Sigmoid colon (tissue), 7 donors: Measurements from ENCODE around the gene CORO6. TPM values are rescaled to one million over a fixed set of nuclear protein-coding genes. Genes with fewer than 3 reads are reported as not detected.

Experiments
- DNase-seq: peaks from one replicate; pipeline ENCODE4 v3.0.0-alpha.2; 2019
- H3K27ac ChIP-seq, 4 donors: fragments of 200-600 bp; sonication (generic); one replicate each; pipeline ENCODE4 v1.5.1; 2016 to 2019; ENCODE audit warnings: mild to moderate bottlenecking in 1 of 4
- H3K27me3 ChIP-seq, 3 donors: fragments of 200-600 bp; sonication (generic); one replicate each; pipeline ENCODE4 v1.5.1; 2019; ENCODE audit warnings: mild to moderate bottlenecking in 1 of 3
- H3K36me3 ChIP-seq, 4 donors: fragments of 200-600 bp; sonication (generic); one replicate each; pipeline ENCODE4 v1.5.1; 2016 to 2019
- H3K4me1 ChIP-seq, 4 donors: fragments of 200-600 bp; sonication (generic); one replicate each; pipeline ENCODE4 v1.5.1; 2017 to 2019
- H3K4me3 ChIP-seq, 4 donors: fragments of 200-600 bp; sonication (generic); one replicate each; pipeline ENCODE4 v1.5.1; 2017 to 2019; ENCODE audit warnings: mild to moderate bottlenecking in 2 of 4, moderate library complexity in 1 of 4
- H3K9me3 ChIP-seq, 4 donors: fragments of 200-600 bp in 3 of 4; sonication (generic) in 3 of 4; one replicate each; pipeline versions ENCODE4 v1.5.1 to v1.6.1; 2013 to 2019
- CTCF ChIP-seq, 4 experiments: fragments of 450-650 bp in 3 of 4; fragments of 200-600 bp in 1 of 4; IDR thresholded peaks; one replicate each; pipeline ENCODE4 v1.5.1; 2016 to 2019; ENCODE audit warnings: antibody characterized with exemption in 4 of 4, mild to moderate bottlenecking in 3 of 4, moderate library complexity in 2 of 4
- EP300 ChIP-seq, 4 donors: sonication (generic); formaldehyde crosslinking; IDR thresholded peaks; one replicate each; pipeline ENCODE4 v1.6.1; 2017; ENCODE audit warnings: antibody characterized with exemption in 4 of 4
- POLR2A ChIP-seq, 2 donors: fragments of 450-650 bp; IDR thresholded peaks; one replicate each; pipeline ENCODE4 v1.6.1; 2016; ENCODE audit warnings: antibody characterized with exemption in 2 of 2, mild to moderate bottlenecking in 2 of 2, moderate library complexity in 2 of 2
- POLR2AphosphoS5 ChIP-seq, 4 donors: sonication (generic); formaldehyde crosslinking; IDR thresholded peaks; one replicate each; pipeline ENCODE4 v1.6.1; 2017; ENCODE audit warnings: antibody characterized with exemption in 4 of 4
- WGBS, 2 donors: extraction: QIAGEN DNeasy Blood & Tissue Kit; methylation state at CpG; one replicate each; pipeline ENCODE4 v1.1.7; 2013; 5-methylcytosine and 5-hydroxymethylcytosine counted together
- intact Hi-C: fragments of 100-400 bp; cut with DNase I; formaldehyde crosslinking; loops from one replicate; pipeline ENCODE4 v1.15.1; 2023
- polyA plus RNA-seq, 3 donors: library from polyadenylated mRNA; stranded (reverse); fragments of 200-250 nt; gene quantifications; one replicate each; pipeline ENCODE4 v1.2.3, GENCODE V29; 2013
- total RNA-seq, 4 donors: library from RNA; depleted of rRNA; stranded (reverse); fragments of >200 nt; gene quantifications; one replicate each; pipeline ENCODE4 v1.1.0, GENCODE V29; 2016
- donor health status: healthy with polysubstance abuse.
- donor health status: Bipolar disorder and iron deficiency.
- donor health status: healthy.

CORO6 gene
- total and polyA plus RNA-seq, 7 donors: 0.23 to 94.4 (median 23.9) TPM

GRCh38 chr17:29613352-29613837 lies 9.3 kb downstream of the CORO6 start:
- Histone ChIP-seq H3K4me1 (peaks cover 0 to 60% (median 57%) of the 10 kb centered on the region in 4 donors), H3K4me3 (peak overlapping the region; percentile 12 to 40 (median 23)), H3K27me3 (no peaks in the 10 kb centered on the region), H3K9me3 (no peaks in the 10 kb centered on the region), H3K27ac (peak overlapping the region; percentile 12 to 69 (median 32)), H3K36me3 (no peaks in the 10 kb centered on the region)
- TF ChIP-seq POLR2A (IDR thresholded peaks at IDR 0.05) (no peak), POLR2AphosphoS5 (IDR thresholded peaks at IDR 0.05) (peak; percentile 35 to 67 (median 52)), CTCF (IDR thresholded peaks at IDR 0.05) (peak; percentile 70 to 78 (median 74)), EP300 (IDR thresholded peaks at IDR 0.05) (no peak)
- 1% methylated on average over 50 of the region's 50 CpGs for WGBS, 2 donors
- peak; percentile 98 for DNase-seq
- intact Hi-C loops: loop anchor here (1.0 to 10.0 kb wide), 2 partner anchors 22 to 151 kb away; no protein-coding TSS in a partner anchor

- peak; percentile 61 for DNase-seq
- WGBS, 2 donors: 44 to 74% methylated on average over 85 of the region's 85 CpGs
Measured at GRCh38 chr17:29612404-29613280, 10.1 kb downstream of the CORO6 start.

GRCh38 chr17:29612094-29612403 lies 10.7 kb downstream of the CORO6 start:
- WGBS, 2 donors: 94 to 95% methylated on average over 12 of the region's 12 CpGs

More at GRCh38 chr17:29612404-29613280, 10.1 kb downstream of the CORO6 start:
- intact Hi-C loops: loop anchor here (1.0 to 10.0 kb wide), 2 partner anchors 21 to 152 kb away; no protein-coding TSS in a partner anchor
- Histone ChIP-seq H3K4me1 (peaks cover 0 to 52% (median 50%) of the 10 kb centered on the region in 4 donors), H3K9me3 (no peaks in the 10 kb centered on the region), H3K4me3 (peak overlapping the region in 3 of 4 donors; percentile 19 to 40 (median 27)), H3K36me3 (no peaks in the 10 kb centered on the region), H3K27me3 (no peaks in the 10 kb centered on the region), H3K27ac (peak overlapping the region in 3 of 4 donors; percentile 20 to 69 (median 44))
- TF ChIP-seq CTCF (IDR thresholded peaks at IDR 0.05): no peak
- no peak for TF ChIP-seq EP300 (IDR thresholded peaks at IDR 0.05)
- TF ChIP-seq POLR2A (IDR thresholded peaks at IDR 0.05): no peak

More at GRCh38 chr17:29612094-29612403, 10.7 kb downstream of the CORO6 start:
- no peaks in the 10 kb centered on the region for H3K27me3 ChIP-seq
- no peaks in the 10 kb centered on the region for H3K36me3 ChIP-seq
- intact Hi-C loops: loop anchor here (10.0 kb wide), 1 partner anchor 153 kb away; no protein-coding TSS in a partner anchor
- TF ChIP-seq CTCF (IDR thresholded peaks at IDR 0.05) (no peak), POLR2AphosphoS5 (IDR thresholded peaks at IDR 0.05) (no peak), EP300 (IDR thresholded peaks at IDR 0.05) (no peak), POLR2A (IDR thresholded peaks at IDR 0.05) (no peak)
- no peak overlapping the region for H3K27ac ChIP-seq
- H3K4me1 ChIP-seq: peaks cover 0 to 46% (median 44%) of the 10 kb centered on the region in 4 donors
- DNase-seq: peak; percentile 67
- no peak overlapping the region for H3K4me3 ChIP-seq
- H3K9me3 ChIP-seq: no peaks in the 10 kb centered on the region
